NCI-H1694 treated with DMSO at 0.1 percent for 48 hours (cell line): ENCODE data around the gene CNOT6L.
"Not testable (repeated sequence)": the region's sequence is repeated elsewhere in the genome, so short reads cannot be mapped to it uniquely, and the experiment has no call there.

ENCODE experiments used
- DNase-seq: peaks from one replicate; lab custom pipeline; 2025; lab: John Stamatoyannopoulos, UW

CNOT6L gene

GRCh38 chr4:77782102-77782835 lies 36.9 kb downstream of the CNOT6L start:
- no peak for DNase-seq

- not testable (repeated sequence) for DNase-seq
Measured at GRCh38 chr4:77780762-77781161, 38.4 kb downstream of the CNOT6L start.

- DNase-seq, result no peak
Measured at GRCh38 chr4:77777135-77777807, 41.9 kb downstream of the CNOT6L start.

- no peak for DNase-seq
Measured at GRCh38 chr4:77776182-77777134, 42.7 kb downstream of the CNOT6L start.

GRCh38 chr4:77773101-77773500 lies 46.1 kb downstream of the CNOT6L start:
- no peak for DNase-seq

GRCh38 chr4:77771566-77771965 lies 47.6 kb downstream of the CNOT6L start:
- no peak for DNase-seq

- DNase-seq, result no peak
Measured at GRCh38 chr4:77765720-77766119, 53.4 kb downstream of the CNOT6L start.

GRCh38 chr4:77762531-77762930 lies 56.6 kb downstream of the CNOT6L start:
- DNase-seq, result no peak

GRCh38 chr4:77761595-77761994 lies 57.6 kb downstream of the CNOT6L start:
- DNase-seq, result no peak

GRCh38 chr4:77758804-77759203 lies 60.4 kb downstream of the CNOT6L start:
- DNase-seq, result no peak

GRCh38 chr4:77751764-77752163 lies 67.4 kb downstream of the CNOT6L start:
- no peak for DNase-seq

GRCh38 chr4:77745792-77746191 lies 73.4 kb downstream of the CNOT6L start:
- no peak for DNase-seq

- no peak for DNase-seq
Measured at GRCh38 chr4:77742054-77742453, 77.1 kb downstream of the CNOT6L start.

- DNase-seq, result no peak
Measured at GRCh38 chr4:77740480-77740879, 78.7 kb downstream of the CNOT6L start.

- no peak for DNase-seq
Measured at GRCh38 chr4:77734928-77735327, 84.2 kb downstream of the CNOT6L start.

- DNase-seq, result no peak
Measured at GRCh38 chr4:77731656-77732055, 87.5 kb downstream of the CNOT6L start.

GRCh38 chr4:77728420-77728819 lies 90.7 kb downstream of the CNOT6L start:
- DNase-seq, result no peak

- no peak for DNase-seq
Measured at GRCh38 chr4:77721073-77721472, 98.1 kb downstream of the CNOT6L start.

GRCh38 chr4:77718500-77718899 lies 100.7 kb downstream of the CNOT6L start:
- not testable (repeated sequence) for DNase-seq

- DNase-seq, result no peak
Measured at GRCh38 chr4:77715414-77716290, 103.5 kb downstream of the CNOT6L start.

- DNase-seq, result no peak
Measured at GRCh38 chr4:77714514-77714913, 104.7 kb downstream of the CNOT6L start.

- no peak for DNase-seq
Measured at GRCh38 chr4:77713884-77714283, 105.3 kb downstream of the CNOT6L start.
